GM12878 (cell line): Measurements from ENCODE around the gene KRTAP4-8. TPM values are rescaled to one million over a fixed set of nuclear protein-coding genes. Genes with fewer than 3 reads are reported as not detected.
"Not testable (repeated sequence)": the region's sequence is repeated elsewhere in the genome, so short reads cannot be mapped to it uniquely, and the experiment has no call there.

Experiments used
- ATAC-seq: fragments of 200-7000 bp; cut with Tn5 transposase; 3 replicates; pipeline ENCODE4 v1.9.1; 2020; ENCODE audit warnings: mild to moderate bottlenecking, moderate library complexity
- BruUV-seq: library from RNA; stranded (reverse); fragments of 400-500 nt; replicated peaks from 2 replicates; lab custom pipeline; 2021; lab: Mats Ljungman, UMichigan
- CTCF ChIA-PET: fragments of 300-600 bp; sonication (Branson Sonifier 250); formaldehyde crosslinking; extraction: SDS; loops from one replicate; lab custom pipeline; 2021; ENCODE audit warnings: inconsistent platforms; lab: Yijun Ruan, JAX
- POLR2A ChIA-PET: fragments of 350-600 bp; formaldehyde crosslinking; extraction: SDS; loops from one replicate; lab custom pipeline; 2021; ENCODE audit warnings: inconsistent platforms; lab: Charles Lee
- RAD21 ChIA-PET: fragments of 300-600 bp; sonication (Branson Sonifier 250); formaldehyde crosslinking; loops from one replicate; lab custom pipeline; 2023; ENCODE audit warnings: antibody characterized with exemption; ENCODE audit not compliant: unreplicated experiment; lab: Charles Lee
- SMC1A ChIA-PET: fragments of 300-600 bp; sonication (Branson Sonifier 250); formaldehyde crosslinking; loops from one replicate; lab custom pipeline; 2023; ENCODE audit not compliant: unreplicated experiment, uncharacterized antibody; lab: Charles Lee
- DNase-seq: peaks from one replicate; pipeline ENCODE4 v3.0.0-alpha.2; 2011; ENCODE audit warnings: low read depth, low spot score
- FAIRE-seq: peaks from 3 replicates; lab custom pipeline; 2011; peaks lifted over from hg19 to GRCh38; lab: Jason Lieb, UNC
- H2AFZ ChIP-seq: 2 replicates; pipeline ENCODE4 v1.6.0; 2011; ENCODE audit warnings: low read depth, low read length, control low read depth; ENCODE audit not compliant: control insufficient read depth
- H3K27ac ChIP-seq: 2 replicates; pipeline ENCODE4 v1.5.1; 2011; ENCODE audit warnings: control low read depth; ENCODE audit not compliant: control insufficient read depth, insufficient read depth
- H3K27me3 ChIP-seq, 2 experiments: replicated peaks in 1 of 2; 2 replicates each; pipeline versions ENCODE4 v1.6.0 to v1.6.1; 2011; ENCODE audit warnings: low read length in 1 of 2; ENCODE audit not compliant: control insufficient read depth in 2 of 2, insufficient read depth in 2 of 2
- H3K36me3 ChIP-seq, 2 experiments: 2 replicates each; pipeline ENCODE4 v1.5.1; 2011; ENCODE audit warnings: low read length in 1 of 2; ENCODE audit not compliant: control insufficient read depth in 2 of 2, insufficient read depth in 2 of 2
- H3K4me1 ChIP-seq: 2 replicates; pipeline ENCODE4 v1.6.1; 2011; ENCODE audit warnings: mild to moderate bottlenecking, low read length, moderate library complexity, mixed read lengths; ENCODE audit not compliant: control insufficient read depth, insufficient read depth
- H3K4me2 ChIP-seq: 2 replicates; pipeline ENCODE4 v1.6.0; 2011; ENCODE audit warnings: control low read depth; ENCODE audit not compliant: control insufficient read depth, insufficient read depth
- H3K4me3 ChIP-seq: fragments of 200-600 bp; sonication (generic); 2 replicates; pipeline ENCODE4 v1.5.1; 2016
- H3K79me2 ChIP-seq: 2 replicates; pipeline ENCODE4 v1.6.0; 2011; ENCODE audit warnings: low read length; ENCODE audit not compliant: control insufficient read depth, insufficient read depth
- H3K9ac ChIP-seq: 2 replicates; pipeline ENCODE4 v1.8.0; 2011; ENCODE audit warnings: low read length, control low read depth, mixed read lengths; ENCODE audit not compliant: control insufficient read depth, insufficient read depth
- H3K9me3 ChIP-seq: replicated peaks from 3 replicates; pipeline ENCODE4 v1.5.1; 2011; ENCODE audit warnings: mild to moderate bottlenecking, low read length; ENCODE audit not compliant: control insufficient read depth, insufficient read depth
- H4K20me1 ChIP-seq: 2 replicates; pipeline ENCODE4 v1.6.0; 2011; ENCODE audit not compliant: control insufficient read depth, insufficient read depth
- BCL11A ChIP-seq: IDR thresholded peaks from 2 replicates; pipeline ENCODE4 v1.6.1; 2011; ENCODE audit warnings: low read depth, low read length
- CBX3 ChIP-seq: fragments of 200-600 bp; sonication (generic); IDR thresholded peaks from 2 replicates; pipeline ENCODE4 v1.6.1; 2016; ENCODE audit warnings: low read depth, borderline replicate concordance
- HCFC1 ChIP-seq: fragments of 150-350 bp; IDR thresholded peaks from 2 replicates; pipeline ENCODE4 v1.6.1; 2014; ENCODE audit warnings: low read length
- HDAC6 ChIP-seq: fragments of 200-600 bp; sonication (generic); IDR thresholded peaks from one replicate; pipeline ENCODE4 v1.8.0; 2017; ENCODE audit warnings: antibody characterized with exemption; ENCODE audit not compliant: unreplicated experiment
- HSF1 ChIP-seq: fragments of 150-350 bp; IDR thresholded peaks from 2 replicates; pipeline ENCODE4 v1.6.1; 2014; ENCODE audit warnings: mild to moderate bottlenecking, low read depth, low read length
- MTA3 ChIP-seq: IDR thresholded peaks from 2 replicates; pipeline ENCODE4 v1.6.1; 2012; ENCODE audit warnings: low read length, inconsistent platforms, borderline replicate concordance
- NFIC ChIP-seq: IDR thresholded peaks from 2 replicates; pipeline ENCODE4 v1.6.1; 2012; ENCODE audit warnings: low read depth, mild to moderate bottlenecking, inconsistent platforms, low read length, moderate library complexity
- NR2C2 ChIP-seq: IDR thresholded peaks from 2 replicates; pipeline ENCODE4 v1.6.1; 2011; ENCODE audit warnings: borderline replicate concordance, low read depth; ENCODE audit not compliant: control insufficient read depth, insufficient read length
- POU2F2 ChIP-seq: IDR thresholded peaks from 3 replicates; pipeline ENCODE4 v1.6.1; 2011; ENCODE audit warnings: low read depth, mild to moderate bottlenecking, low read length, borderline replicate concordance
- RAD21 ChIP-seq: IDR thresholded peaks from 2 replicates; pipeline ENCODE4 v1.6.1; 2011; ENCODE audit warnings: mild to moderate bottlenecking, low read depth, low read length, moderate library complexity; ENCODE audit not compliant: insufficient read depth
- RELA ChIP-seq: fragments of 450-650 bp; IDR thresholded peaks from 2 replicates; pipeline ENCODE4 v1.8.0; 2014; ENCODE audit warnings: borderline replicate concordance; ENCODE audit not compliant: partially characterized antibody
- ZNF622 ChIP-seq: fragments of 450-650 bp; IDR thresholded peaks from 2 replicates; pipeline ENCODE4 v1.6.1; 2017; ENCODE audit warnings: mild to moderate bottlenecking, inconsistent platforms
- ZSCAN29 ChIP-seq: fragments of 450-650 bp; IDR thresholded peaks from 2 replicates; pipeline ENCODE4 v1.6.1; 2017; ENCODE audit warnings: mild to moderate bottlenecking, moderate library complexity
- ZZZ3 ChIP-seq: IDR thresholded peaks from 2 replicates; pipeline ENCODE4 v1.6.1; 2011; ENCODE audit warnings: low read depth; ENCODE audit not compliant: control insufficient read depth, insufficient read length
- WGBS: methylation state at CpG from one replicate; pipeline ENCODE4 v1.1.6; 2016; ENCODE audit warnings: low lambda C conversion rate; ENCODE audit not compliant: insufficient replicate concordance, insufficient coverage; ENCODE audit errors: missing lambda C conversion rate; 5-methylcytosine and 5-hydroxymethylcytosine counted together
- in situ Hi-C: fragments of 300-500 bp; cut with MboI; formaldehyde crosslinking; loops from 9 replicates; pipeline ENCODE4 v1.14.3; 2018; ENCODE audit warnings: mixed read lengths
- intact Hi-C: fragments of 100-400 bp; cut with micrococcal nuclease; formaldehyde crosslinking; loops from one replicate; pipeline ENCODE4 v1.14.2; 2022; ENCODE audit not compliant: unreplicated experiment
- polyA plus RNA-seq, 11 experiments: library from polyadenylated mRNA; depleted of rRNA in 4 of 11; unstranded in 6 of 11; stranded (reverse) in 5 of 11; fragments of >200 nt; fragmentation: Nextera tagmentation in 4 of 11; fragmentation: Illumina TruSeq in 1 of 11; extraction: Ambion mirVana in 4 of 11; extraction: Trizol in 1 of 11; gene quantifications; 1 replicate in 1 of 11; 2 replicates in 10 of 11; pipeline versions ENCODE4 v1.2.1 to v1.2.3, GENCODE V29; 2011 to 2016; ENCODE audit warnings: inconsistent platforms in 2 of 11, missing spikeins in 2 of 11, low read depth in 1 of 11
- total RNA-seq, 4 experiments: library from RNA; depleted of rRNA in 3 of 4; stranded (reverse); fragments of >200 nt in 3 of 4; fragmentation: Illumina TruSeq in 1 of 4; extraction: Trizol in 1 of 4; gene quantifications; 2 replicates each; pipeline versions ENCODE4 v1.2.1 to v1.2.3, GENCODE V29; 2013 to 2021
- TF ChIP-seq, protein P1 (sequence below): IDR thresholded peaks from 2 replicates; pipeline ENCODE4 v1.6.1; 2012; ENCODE audit warnings: improper control_type of control experiment, low read depth, low read length; ENCODE audit not compliant: insufficient replicate concordance

KRTAP4-8 gene
- total and polyA plus RNA-seq, 10 of the 15 experiments (the other 5 are each of a cell fraction or from before 2014, with no cell fraction given) = not detected

- TF ChIP-seq, protein P1, sequence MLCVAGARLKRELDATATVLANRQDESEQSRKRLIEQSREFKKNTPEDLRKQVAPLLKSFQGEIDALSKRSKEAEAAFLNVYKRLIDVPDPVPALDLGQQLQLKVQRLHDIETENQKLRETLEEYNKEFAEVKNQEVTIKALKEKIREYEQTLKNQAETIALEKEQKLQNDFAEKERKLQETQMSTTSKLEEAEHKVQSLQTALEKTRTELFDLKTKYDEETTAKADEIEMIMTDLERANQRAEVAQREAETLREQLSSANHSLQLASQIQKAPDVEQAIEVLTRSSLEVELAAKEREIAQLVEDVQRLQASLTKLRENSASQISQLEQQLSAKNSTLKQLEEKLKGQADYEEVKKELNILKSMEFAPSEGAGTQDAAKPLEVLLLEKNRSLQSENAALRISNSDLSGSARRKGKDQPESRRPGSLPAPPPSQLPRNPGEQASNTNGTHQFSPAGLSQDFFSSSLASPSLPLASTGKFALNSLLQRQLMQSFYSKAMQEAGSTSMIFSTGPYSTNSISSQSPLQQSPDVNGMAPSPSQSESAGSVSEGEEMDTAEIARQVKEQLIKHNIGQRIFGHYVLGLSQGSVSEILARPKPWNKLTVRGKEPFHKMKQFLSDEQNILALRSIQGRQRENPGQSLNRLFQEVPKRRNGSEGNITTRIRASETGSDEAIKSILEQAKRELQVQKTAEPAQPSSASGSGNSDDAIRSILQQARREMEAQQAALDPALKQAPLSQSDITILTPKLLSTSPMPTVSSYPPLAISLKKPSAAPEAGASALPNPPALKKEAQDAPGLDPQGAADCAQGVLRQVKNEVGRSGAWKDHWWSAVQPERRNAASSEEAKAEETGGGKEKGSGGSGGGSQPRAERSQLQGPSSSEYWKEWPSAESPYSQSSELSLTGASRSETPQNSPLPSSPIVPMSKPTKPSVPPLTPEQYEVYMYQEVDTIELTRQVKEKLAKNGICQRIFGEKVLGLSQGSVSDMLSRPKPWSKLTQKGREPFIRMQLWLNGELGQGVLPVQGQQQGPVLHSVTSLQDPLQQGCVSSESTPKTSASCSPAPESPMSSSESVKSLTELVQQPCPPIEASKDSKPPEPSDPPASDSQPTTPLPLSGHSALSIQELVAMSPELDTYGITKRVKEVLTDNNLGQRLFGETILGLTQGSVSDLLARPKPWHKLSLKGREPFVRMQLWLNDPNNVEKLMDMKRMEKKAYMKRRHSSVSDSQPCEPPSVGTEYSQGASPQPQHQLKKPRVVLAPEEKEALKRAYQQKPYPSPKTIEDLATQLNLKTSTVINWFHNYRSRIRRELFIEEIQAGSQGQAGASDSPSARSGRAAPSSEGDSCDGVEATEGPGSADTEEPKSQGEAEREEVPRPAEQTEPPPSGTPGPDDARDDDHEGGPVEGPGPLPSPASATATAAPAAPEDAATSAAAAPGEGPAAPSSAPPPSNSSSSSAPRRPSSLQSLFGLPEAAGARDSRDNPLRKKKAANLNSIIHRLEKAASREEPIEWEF = no peak
- no peak for TF ChIP-seq NR2C2
- TF ChIP-seq RAD21 = no peak
- TF ChIP-seq BCL11A = no peak
- no peak for TF ChIP-seq HSF1
- no peak for TF ChIP-seq POU2F2
- TF ChIP-seq CBX3 = no peak
- TF ChIP-seq ZNF622 = no peak
- no peak for TF ChIP-seq ZZZ3
- no peak for TF ChIP-seq HCFC1
- TF ChIP-seq MTA3 = no peak
- no peak for TF ChIP-seq ZSCAN29
- TF ChIP-seq RELA = no peak
- TF ChIP-seq NFIC = no peak
- no peak for TF ChIP-seq HDAC6
These were observed 31.9 kb downstream of the KRTAP4-8 start, which contains the start of gene KRTAP2-4 (continued) for GRCh38 chr17:41065829-41066624.

DNA sequence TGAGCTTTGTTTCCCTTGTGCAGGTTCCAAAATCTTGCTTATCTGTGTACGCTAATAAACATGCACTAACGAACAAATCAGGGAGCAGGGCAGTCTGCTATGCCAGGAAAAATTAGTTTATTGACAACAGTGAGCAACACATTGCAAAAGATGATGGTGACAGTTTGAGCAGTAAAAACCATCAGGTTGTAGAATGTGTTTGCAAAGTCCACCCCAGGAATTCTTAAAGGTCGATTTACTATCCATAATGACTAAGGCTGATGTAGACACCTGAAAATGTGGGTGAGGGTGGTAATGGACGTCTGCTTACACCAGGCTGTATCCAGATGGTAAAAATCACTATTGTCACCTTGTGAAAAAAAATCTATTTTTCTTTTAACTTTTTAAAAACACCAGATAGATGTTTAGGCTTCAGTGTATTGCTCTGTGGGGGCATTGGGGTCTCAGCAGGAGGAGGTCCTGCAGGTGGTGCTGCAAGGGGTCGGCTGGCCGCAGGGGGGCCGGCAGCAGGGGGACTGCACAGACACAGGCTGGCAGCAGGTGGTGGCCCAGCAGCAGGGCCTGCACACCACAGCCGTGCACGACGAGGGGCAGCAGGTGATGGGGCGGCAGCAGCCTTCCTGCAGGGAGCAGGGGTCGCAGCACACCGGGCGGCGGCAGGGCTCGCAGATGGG, 32.8 kb downstream of the KRTAP4-8 start:
- H3K4me2 ChIP-seq, SMC1A ChIA-PET, H3K9me3 ChIP-seq, H3K9ac ChIP-seq, H2AFZ ChIP-seq, ATAC-seq, H3K27me3 ChIP-seq, H3K4me3 ChIP-seq, intact Hi-C loops, RAD21 ChIA-PET, BruUV-seq, H3K27ac ChIP-seq, POLR2A ChIA-PET, H3K4me1 ChIP-seq, in situ Hi-C loops, H3K36me3 ChIP-seq, DNase-seq, H3K79me2 ChIP-seq, FAIRE-seq, H4K20me1 ChIP-seq: not testable (repeated sequence)
- CTCF ChIA-PET = interaction anchor here (0.6 kb wide), 1 partner anchor 25 kb away, joined by 3 read pairs; no protein-coding TSS in a partner anchor
- 24% methylated on average over 7 of the region's 16 CpGs for WGBS
